ENCODE measurements around the gene PTPRH.
"Not testable (repeated sequence)": the region's sequence is repeated elsewhere in the genome, so short reads cannot be mapped to it uniquely, and the experiment has no call there.

Gene PTPRH

DNA sequence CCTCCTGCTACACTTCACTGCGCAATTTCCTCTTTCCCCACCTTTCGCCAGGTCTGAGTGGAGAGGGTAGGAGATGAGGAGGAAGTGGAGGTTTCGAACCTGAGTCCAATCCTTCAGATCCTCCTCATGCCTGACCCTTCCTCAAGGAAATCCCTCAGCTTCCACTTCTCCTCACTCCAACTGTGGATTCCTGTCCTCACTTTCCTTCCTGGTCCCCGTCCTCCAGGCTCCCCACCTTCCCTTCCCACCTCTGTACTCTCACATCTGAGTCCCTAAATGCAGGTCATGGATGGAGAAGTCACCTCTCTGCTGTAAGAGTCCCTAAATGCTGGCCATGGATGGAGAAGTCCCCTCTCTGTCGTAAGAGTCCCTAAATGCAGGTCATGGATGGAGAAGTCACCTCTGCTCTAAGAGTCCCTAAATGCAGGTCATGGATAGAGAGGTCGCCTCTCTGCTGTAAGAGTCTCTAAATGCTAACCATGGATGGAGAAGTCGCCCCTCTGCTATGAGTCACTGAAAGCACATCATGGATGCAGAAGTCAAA is 16.2 kb upstream of the PTPRH start:
- no peak for DNase-seq (ENCODE audit: low read depth in 4 of 4, low spot score in 1 of 4)

- DNase-seq (ENCODE audit: low read depth in 4 of 4, low spot score in 1 of 4): not testable (repeated sequence)
These were observed 15.5 kb upstream of the PTPRH start for GRCh38 chr19:55224679-55225414.

DNA sequence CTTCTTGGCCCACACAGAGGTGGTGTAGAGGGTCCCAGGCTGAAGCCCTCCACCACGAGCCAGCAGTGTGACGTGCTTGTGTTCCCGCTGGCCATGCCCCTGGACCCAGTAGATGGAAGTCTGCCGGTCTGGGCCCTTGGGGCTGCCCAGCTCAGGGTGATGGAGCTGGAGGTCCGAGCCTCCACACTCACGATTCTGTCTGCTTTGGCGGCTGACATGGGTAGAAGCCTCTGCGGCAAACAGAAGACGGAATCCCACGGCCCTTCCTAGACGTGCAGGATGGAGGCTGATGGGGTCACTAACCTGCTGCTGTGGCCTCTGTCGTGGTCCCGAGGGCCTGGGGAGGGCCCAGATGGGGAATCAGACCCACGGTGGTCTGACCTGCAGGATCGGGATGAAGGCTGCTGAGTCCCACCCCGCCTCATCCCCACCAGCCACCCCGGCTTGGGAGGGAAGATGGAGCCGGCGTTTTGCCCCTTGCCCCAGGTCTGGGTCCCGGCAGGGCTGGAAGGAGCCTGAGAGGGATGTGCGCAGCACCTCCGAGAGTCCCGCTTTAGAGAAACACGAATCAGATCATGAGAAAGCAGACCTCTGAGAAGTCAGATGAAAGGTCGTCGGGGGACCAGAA is 14.9 kb upstream of the PTPRH start:
- no peak for DNase-seq (ENCODE audit: low read depth in 4 of 4, low spot score in 1 of 4)

- no peak for DNase-seq (ENCODE audit: low read depth in 4 of 4, low spot score in 1 of 4)
These were observed 14.2 kb upstream of the PTPRH start for GRCh38 chr19:55223291-55224037.

DNA sequence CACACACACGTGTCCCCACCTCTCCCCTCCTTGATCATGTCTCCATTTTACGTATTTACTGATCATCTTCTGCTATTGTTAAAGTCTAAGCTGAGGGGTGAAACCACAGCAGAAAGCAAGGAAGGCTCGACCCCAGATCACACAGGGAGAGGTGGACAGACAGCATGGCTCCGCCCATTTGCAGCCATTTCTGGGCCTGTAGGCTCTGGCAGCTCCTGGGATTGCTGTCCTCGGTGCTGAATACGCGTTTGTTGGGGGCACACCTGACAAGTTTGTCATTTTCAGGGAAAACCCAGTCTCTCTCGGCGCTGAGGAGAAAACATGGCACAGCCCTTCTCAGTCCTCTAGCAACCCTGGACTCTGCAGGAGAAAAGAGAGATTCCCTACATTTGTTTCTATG is 11.2 kb upstream of the PTPRH start:
- DNase-seq (ENCODE audit: low read depth in 4 of 4, low spot score in 1 of 4): no peak

DNA sequence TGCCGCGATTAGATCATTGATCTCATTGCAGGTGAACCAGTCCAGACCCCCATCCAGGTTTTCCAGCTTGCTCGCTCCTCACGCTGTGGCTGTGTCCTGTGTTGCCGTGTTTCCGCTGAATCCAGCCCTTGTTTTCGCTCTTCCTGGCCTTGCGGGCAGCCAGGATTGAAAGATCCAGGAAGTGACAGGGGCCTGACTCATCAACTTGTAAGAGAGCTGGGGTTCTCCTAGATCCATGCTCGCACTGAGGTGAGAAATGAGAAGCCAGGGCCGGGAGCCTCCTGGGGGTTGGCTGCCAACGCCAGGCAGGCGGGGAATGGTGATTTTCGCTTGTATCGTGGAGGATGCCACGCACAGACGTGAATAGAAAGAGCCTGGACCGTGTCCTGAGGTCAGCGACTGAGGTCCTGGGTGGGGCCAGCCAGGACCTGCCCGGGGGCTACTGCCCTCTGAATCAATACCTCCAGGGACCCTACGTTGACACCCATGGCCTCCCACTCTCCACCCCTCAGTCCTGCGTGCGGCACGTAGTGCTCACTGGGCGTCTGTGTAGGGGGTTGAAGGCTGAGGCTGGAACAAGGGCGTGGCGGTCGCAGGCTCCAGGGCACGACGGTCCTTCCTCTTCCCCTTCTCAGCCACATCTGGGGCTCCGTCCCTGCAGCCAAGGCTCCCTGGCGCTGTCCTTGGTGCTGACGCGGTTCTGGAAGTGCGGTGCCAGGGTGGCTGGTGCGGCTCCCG is 7.3 kb upstream of the PTPRH start:
- DNase-seq (ENCODE audit: low read depth in 4 of 4, low spot score in 1 of 4): peak; percentile 15 to 58 (median 28)

GRCh38 chr19:55213547-55213946 is 4.2 kb upstream of the PTPRH start:
- no peak for DNase-seq (ENCODE audit: low read depth in 4 of 4, low spot score in 1 of 4)

- peak in 3 of 4 experiments; percentile 13 to 32 (median 20) for DNase-seq (ENCODE audit: low read depth in 4 of 4, low spot score in 1 of 4)
These were observed 3.1 kb upstream of the PTPRH start for GRCh38 chr19:55212447-55212846.

DNA sequence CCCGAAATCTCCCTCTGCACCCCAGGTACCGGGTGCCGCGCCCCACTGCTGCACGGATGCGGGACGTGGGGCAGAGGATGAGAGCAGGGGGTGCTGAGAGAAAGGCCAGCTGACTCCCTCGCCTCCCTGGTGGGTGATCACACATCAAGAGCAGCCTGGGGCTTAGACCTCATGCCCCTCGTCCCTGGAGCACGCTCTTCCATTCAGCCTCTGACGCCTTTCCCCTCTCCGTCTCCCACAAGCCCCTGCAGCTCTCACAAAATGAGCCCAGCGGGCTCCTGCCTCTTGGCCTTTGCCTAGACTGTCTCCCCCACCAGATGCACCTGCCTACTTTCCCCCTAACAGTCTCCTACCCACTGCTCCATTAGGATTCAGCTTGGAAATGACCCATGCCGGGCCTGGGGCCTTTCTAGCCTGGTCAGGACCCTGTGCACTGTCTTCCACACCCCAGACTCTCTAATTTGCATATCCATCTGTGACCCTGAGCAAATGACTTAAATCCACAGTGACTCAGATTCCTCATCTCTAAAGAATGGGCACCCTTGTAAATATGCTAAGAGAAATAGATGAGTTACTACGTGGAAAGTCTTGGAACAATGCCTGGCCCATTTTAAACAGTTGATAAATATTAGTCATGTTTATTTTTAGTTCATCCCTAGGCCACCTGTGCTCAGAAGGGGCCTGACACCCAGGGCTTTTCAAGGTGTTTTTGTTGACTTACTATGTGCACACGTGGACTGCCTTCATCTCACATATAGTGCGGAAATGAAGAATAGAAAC is 582 bp upstream of the PTPRH start:
- DNase-seq (ENCODE audit: low read depth in 4 of 4, low spot score in 1 of 4): no peak

DNA sequence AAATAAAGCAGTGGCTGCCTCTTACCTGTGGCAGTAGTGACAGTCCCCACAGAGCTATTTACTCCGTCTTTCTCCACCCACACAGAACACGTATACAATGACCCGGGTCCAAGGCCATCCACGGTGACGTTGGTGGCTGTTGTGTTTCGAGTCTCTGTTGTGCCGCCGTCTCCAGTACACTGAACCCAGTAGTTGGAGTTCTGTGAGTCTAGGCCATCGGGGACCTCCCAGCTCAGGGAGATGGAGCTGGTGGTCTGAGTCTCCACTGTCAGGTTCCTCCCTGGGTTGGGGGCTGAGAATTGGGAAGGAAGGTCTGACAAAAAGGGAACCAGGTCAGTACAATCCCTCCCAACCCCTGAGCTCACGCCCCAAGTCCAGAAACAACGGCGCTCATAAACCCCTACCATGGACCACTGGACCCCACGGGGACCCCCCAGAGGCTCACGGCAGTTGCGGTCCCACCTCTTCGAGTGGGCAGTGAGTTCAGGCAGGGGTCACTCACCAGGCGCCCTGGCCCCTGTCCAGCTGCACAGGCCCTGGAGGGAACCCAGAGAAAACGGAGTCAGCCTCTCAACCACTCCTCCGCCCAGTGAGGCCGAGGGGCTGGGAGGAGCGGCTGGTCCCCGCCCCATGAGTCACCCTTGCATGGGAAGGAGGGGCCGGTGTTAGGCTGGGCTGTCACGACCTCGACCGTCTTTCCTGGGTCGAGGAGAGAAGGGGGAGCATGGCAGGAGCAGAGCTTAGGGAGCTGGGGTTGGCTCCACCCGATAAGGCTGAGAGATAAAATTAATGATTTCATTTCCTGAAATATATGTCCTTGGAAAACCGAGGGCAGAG is 2.4 kb downstream of the PTPRH start:
- peak in 3 of 4 experiments; percentile 12 to 44 (median 34) for DNase-seq (ENCODE audit: low read depth in 4 of 4, low spot score in 1 of 4)

- not testable (repeated sequence) for DNase-seq (ENCODE audit: low read depth in 4 of 4, low spot score in 1 of 4)
These were observed 7.1 kb downstream of the PTPRH start for GRCh38 chr19:55202199-55202598.

GRCh38 chr19:55199620-55200204 is 9.6 kb downstream of the PTPRH start:
- no peak for DNase-seq (ENCODE audit: low read depth in 4 of 4, low spot score in 1 of 4)

- no peak for DNase-seq (ENCODE audit: low read depth in 4 of 4, low spot score in 1 of 4)
These were observed 10.7 kb downstream of the PTPRH start for GRCh38 chr19:55198651-55199050.

DNA sequence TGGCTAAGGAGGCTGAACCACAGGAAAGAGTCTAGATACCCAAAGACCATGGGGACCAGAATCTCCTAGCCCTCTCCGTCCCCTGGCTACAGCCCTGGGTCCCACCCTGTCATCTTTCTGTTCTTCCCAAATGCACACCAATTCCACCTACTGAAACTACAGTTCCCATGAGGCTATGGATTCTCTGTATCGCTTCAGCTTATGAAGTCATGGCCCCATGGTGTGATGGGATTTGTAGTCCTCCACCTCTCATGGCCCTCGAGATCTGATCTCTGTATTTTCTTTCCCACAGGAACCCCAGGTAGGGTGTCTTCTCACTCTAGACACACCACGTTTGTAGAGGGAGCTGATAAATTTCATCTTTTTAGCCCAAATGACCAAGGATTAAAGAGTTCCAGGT is 11.8 kb downstream of the PTPRH start:
- DNase-seq (ENCODE audit: low read depth in 4 of 4, low spot score in 1 of 4): no peak

GRCh38 chr19:55196803-55197202 is 12.5 kb downstream of the PTPRH start:
- no peak for DNase-seq (ENCODE audit: low read depth in 4 of 4, low spot score in 1 of 4)

DNA sequence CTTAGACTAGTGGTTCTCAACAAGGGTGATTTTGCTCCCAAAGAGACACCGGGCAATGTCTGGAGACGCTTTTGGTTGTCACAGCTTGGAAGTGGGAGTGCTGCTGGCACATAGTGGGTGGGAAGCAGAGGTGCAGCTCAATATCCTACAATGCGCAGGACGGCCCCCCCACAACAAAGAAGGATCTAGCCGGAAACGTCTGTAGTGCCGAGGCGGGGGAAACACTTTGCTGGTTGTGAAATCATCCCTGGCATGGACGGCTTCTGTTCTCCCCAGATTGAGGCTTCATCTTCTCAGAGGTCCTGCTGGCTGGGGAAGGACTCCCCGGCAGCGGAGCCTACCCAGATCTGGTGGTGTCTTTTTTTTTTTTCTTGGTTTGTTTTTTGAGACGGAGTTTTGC is 15.8 kb downstream of the PTPRH start:
- DNase-seq (ENCODE audit: low read depth in 4 of 4, low spot score in 1 of 4): no peak

DNA sequence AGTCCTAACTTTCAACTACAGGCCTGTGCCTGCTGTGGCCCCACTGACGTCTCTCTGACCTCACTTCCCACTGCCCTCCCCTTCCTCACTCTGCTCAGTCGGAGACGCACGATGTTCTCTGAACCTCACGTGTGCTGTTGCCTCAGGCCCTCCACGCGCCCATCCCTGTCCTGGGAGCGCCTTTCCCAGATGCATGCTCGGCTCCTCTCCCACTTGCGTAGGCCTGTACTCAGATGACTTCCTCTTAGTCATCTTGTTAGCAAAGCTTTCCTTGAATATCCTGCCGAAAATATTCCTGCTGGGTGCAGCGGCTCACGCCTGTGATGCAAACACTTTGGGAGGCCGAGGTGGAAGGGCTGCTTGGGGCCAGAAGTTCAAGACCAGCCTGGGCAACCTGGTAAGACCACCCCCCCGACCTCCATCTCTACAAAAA is 19.9 kb downstream of the PTPRH start:
- no peak for DNase-seq (ENCODE audit: low read depth in 4 of 4, low spot score in 1 of 4)

GRCh38 chr19:55188625-55189024 is 20.7 kb downstream of the PTPRH start:
- no peak for DNase-seq (ENCODE audit: low read depth in 4 of 4, low spot score in 1 of 4)

- DNase-seq (ENCODE audit: low read depth in 4 of 4, low spot score in 1 of 4): no peak
These were observed 23.2 kb downstream of the PTPRH start for GRCh38 chr19:55186080-55186479.

Measured in stimulated activated CD4-positive, alpha-beta T cell treated with anti-CD3 and anti-CD28 coated beads, Interleukin-1b, Interleukin-23, amount 100 ng/mL, for 24 hours (primary cell).